HepG2 (cell line): ENCODE measurements around the gene CARS2. TPM values are rescaled to one million over a fixed set of nuclear protein-coding genes. Genes with fewer than 3 reads are reported as not detected.

Source experiments
- ATAC-seq: fragments of 200-7000 bp; cut with Tn5 transposase; 3 replicates; pipeline ENCODE4 v1.9.1; 2020; ENCODE audit warnings: mild to moderate bottlenecking, moderate library complexity
- BruUV-seq: library from RNA; stranded (reverse); fragments of 400-500 nt; replicated peaks from 2 replicates; lab custom pipeline; 2021; lab: Mats Ljungman, UMichigan
- CTCF ChIA-PET: fragments of 300-600 bp; formaldehyde crosslinking; extraction: SDS; loops from one replicate; lab custom pipeline; 2021; ENCODE audit warnings: low total read pairs, inconsistent platforms, low intra/inter-chr PET ratio; lab: Yijun Ruan, JAX
- POLR2A ChIA-PET: fragments of 350-600 bp; sonication (Branson Sonifier 250); formaldehyde crosslinking; loops from one replicate; lab custom pipeline; 2020; ENCODE audit warnings: antibody characterized with exemption, inconsistent platforms; lab: Yijun Ruan, JAX
- DNase-seq: peaks from one replicate; pipeline ENCODE4 v3.0.0-alpha.2; 2015; ENCODE audit warnings: low spot score
- FAIRE-seq: peaks from 3 replicates; lab custom pipeline; 2011; peaks lifted over from hg19 to GRCh38; lab: Jason Lieb, UNC
- H2AFZ ChIP-seq: one replicate; pipeline ENCODE4 v1.6.1; 2011; ENCODE audit warnings: low read length, inconsistent platforms
- H3K27ac ChIP-seq: fragments of 300-600 bp; 3 replicates; pipeline ENCODE4 v1.8.0; 2011; ENCODE audit warnings: mixed run types, mild to moderate bottlenecking, mixed read lengths, low read length, inconsistent platforms; ENCODE audit not compliant: insufficient read depth; ENCODE audit errors: extremely low read length
- H3K27me3 ChIP-seq, 2 experiments: fragments of 200-600 bp in 1 of 2; 2 replicates in 1 of 2; 3 replicates in 1 of 2; pipeline versions ENCODE4 v1.6.0 to v1.8.0; 2011; ENCODE audit warnings: low read length in 2 of 2, mild to moderate bottlenecking in 2 of 2, moderate library complexity in 2 of 2, inconsistent platforms in 1 of 2; ENCODE audit not compliant: insufficient read depth in 2 of 2, control insufficient read depth in 1 of 2
- H3K36me3 ChIP-seq, 2 experiments: fragments of 200-600 bp in 1 of 2; replicated peaks in 1 of 2; 2 replicates in 1 of 2; 3 replicates in 1 of 2; pipeline versions ENCODE4 v1.5.1 to v1.8.0; 2011; ENCODE audit warnings: low read length in 2 of 2, inconsistent platforms in 1 of 2; ENCODE audit not compliant: insufficient read depth in 2 of 2, control insufficient read depth in 1 of 2
- H3K4me1 ChIP-seq: 2 replicates; pipeline ENCODE4 v1.5.1; 2012; ENCODE audit warnings: low read length, inconsistent platforms; ENCODE audit not compliant: insufficient read depth
- H3K4me2 ChIP-seq: 2 replicates; pipeline ENCODE4 v1.6.0; 2011; ENCODE audit warnings: low read depth, low read length, inconsistent platforms
- H3K4me3 ChIP-seq, 3 experiments: fragments of 200-600 bp in 1 of 3; sonication (generic), shearing (Covaris generic) in 1 of 3; replicated peaks in 1 of 3; 2 replicates each; pipeline ENCODE4 v1.5.1; 2011 to 2016; ENCODE audit warnings: low read length in 3 of 3, inconsistent platforms in 2 of 3, low read depth in 2 of 3, mild to moderate bottlenecking in 2 of 3, control low read depth in 1 of 3, mixed read lengths in 1 of 3; ENCODE audit not compliant: insufficient read depth in 1 of 3
- H3K79me2 ChIP-seq: one replicate; pipeline ENCODE4 v1.6.1; 2011; ENCODE audit warnings: low read length, inconsistent platforms; ENCODE audit not compliant: insufficient read depth
- H3K9ac ChIP-seq: 2 replicates; pipeline ENCODE4 v1.6.0; 2011; ENCODE audit warnings: mild to moderate bottlenecking, low read depth, low read length, inconsistent platforms; ENCODE audit not compliant: insufficient read depth
- H3K9me3 ChIP-seq: 2 replicates; pipeline ENCODE4 v1.5.1; 2012; ENCODE audit warnings: mild to moderate bottlenecking, low read length
- H4K20me1 ChIP-seq: 2 replicates; pipeline ENCODE4 v1.6.0; 2011; ENCODE audit warnings: inconsistent platforms, mild to moderate bottlenecking, low read length, moderate library complexity; ENCODE audit not compliant: insufficient read depth
- AGO2 ChIP-seq: fragments of 200-400 bp; formaldehyde crosslinking; optimal IDR thresholded peaks from 2 replicates; pipeline ENCODE3; 2017; ENCODE audit warnings: mild to moderate bottlenecking, low read depth, low read length, moderate library complexity
- TMF1 ChIP-seq: sonication (generic); formaldehyde crosslinking; IDR thresholded peaks from 2 replicates; pipeline ENCODE4 v1.8.1; 2022; ENCODE audit warnings: low read depth, missing genetic modification reagents
- WGBS: methylation state at CpG from one replicate; pipeline ENCODE4 v1.1.6; 2017; ENCODE audit warnings: low lambda C conversion rate; 5-methylcytosine and 5-hydroxymethylcytosine counted together
- in situ Hi-C: cut with HindIII; loops from 2 replicates; pipeline ENCODE4 v1.10.0; 2017; ENCODE audit warnings: low pct_unique_long_range_greater_than_20kb; ENCODE audit not compliant: extremely low pct_ligation_motif_present
- intact Hi-C: fragments of 100-400 bp; cut with micrococcal nuclease; formaldehyde crosslinking; loops from one replicate; pipeline ENCODE4 v1.10.0; 2022; ENCODE audit not compliant: unreplicated experiment
- polyA plus RNA-seq, 8 experiments: library from polyadenylated mRNA; depleted of rRNA in 3 of 8; stranded (reverse) in 7 of 8; unstranded in 1 of 8; fragments of >200 nt; fragmentation: Illumina TruSeq in 4 of 8; extraction: Trizol in 4 of 8; gene quantifications; 2 replicates each; pipeline versions ENCODE4 v1.2.1 to v1.2.3, GENCODE V29; 2011 to 2016; ENCODE audit warnings: low read depth in 4 of 8, missing spikeins in 1 of 8, mixed read lengths in 1 of 8; ENCODE audit not compliant: insufficient read depth in 1 of 8
- total RNA-seq, 5 experiments: library from RNA; depleted of rRNA; stranded (reverse); fragments of >200 nt; fragmentation: Illumina TruSeq; extraction: Trizol; gene quantifications; 2 replicates each; pipeline ENCODE4 v1.2.3, GENCODE V29; 2016; ENCODE audit warnings: low read depth in 1 of 5
- TF ChIP-seq, protein P1 (sequence below): sonication (generic); formaldehyde crosslinking; conservative IDR thresholded peaks from 2 replicates; pipeline ENCODE4 v1.4.0; 2020; ENCODE audit warnings: missing genetic modification reagents
- TF ChIP-seq, protein P2 (sequence below): sonication (generic); formaldehyde crosslinking; IDR thresholded peaks from 2 replicates; pipeline ENCODE4 v1.5.0; 2020; ENCODE audit warnings: mild to moderate bottlenecking, missing genetic modification reagents

Gene CARS2
- total and polyA plus RNA-seq, 2 of the 13 experiments (the other 11 are each of a cell fraction or from before 2014, with no cell fraction given): 41.1 to 59.3 TPM

GRCh38 chr13:110700186-110700585 is 5.7 kb downstream of the CARS2 start:
- Histone ChIP-seq H2AFZ (no peak overlapping the region), H3K4me1 (peaks cover 32% of the 10 kb centered on the region), H3K36me3 (peaks cover 18 to 44% of the 10 kb centered on the region in 2 experiments; a peak in 4 of 5 replicates), H3K9ac (no peak overlapping the region), H3K9me3 (no peaks in the 10 kb centered on the region), H3K4me3 (no peak overlapping the region), H4K20me1 (no peaks in the 10 kb centered on the region), H3K4me2 (no peak overlapping the region), H3K27me3 (no peaks in the 10 kb centered on the region; a peak in 1 of 5 replicates), H3K79me2 (peaks cover 12% of the 10 kb centered on the region), H3K27ac (no peak overlapping the region)
- WGBS: 96% methylated on average over 14 of the region's 14 CpGs
- TF ChIP-seq, protein P1, sequence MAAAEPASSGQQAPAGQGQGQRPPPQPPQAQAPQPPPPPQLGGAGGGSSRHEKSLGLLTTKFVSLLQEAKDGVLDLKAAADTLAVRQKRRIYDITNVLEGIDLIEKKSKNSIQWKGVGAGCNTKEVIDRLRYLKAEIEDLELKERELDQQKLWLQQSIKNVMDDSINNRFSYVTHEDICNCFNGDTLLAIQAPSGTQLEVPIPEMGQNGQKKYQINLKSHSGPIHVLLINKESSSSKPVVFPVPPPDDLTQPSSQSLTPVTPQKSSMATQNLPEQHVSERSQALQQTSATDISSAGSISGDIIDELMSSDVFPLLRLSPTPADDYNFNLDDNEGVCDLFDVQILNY: no peak
- no peak for TF ChIP-seq TMF1
- ChIA-PET CTCF (no interaction called here), POLR2A (no interaction called here)
- DNase-seq (no peak), FAIRE-seq (no peak), ATAC-seq (no peak)
- in situ Hi-C loops: loop anchor here (10.0 kb wide), 1 partner anchor 215 kb away; the partner anchor contains the start of gene ANKRD10
- no TSS peak for BruUV-seq
- intact Hi-C loops: no loop called here

DNA sequence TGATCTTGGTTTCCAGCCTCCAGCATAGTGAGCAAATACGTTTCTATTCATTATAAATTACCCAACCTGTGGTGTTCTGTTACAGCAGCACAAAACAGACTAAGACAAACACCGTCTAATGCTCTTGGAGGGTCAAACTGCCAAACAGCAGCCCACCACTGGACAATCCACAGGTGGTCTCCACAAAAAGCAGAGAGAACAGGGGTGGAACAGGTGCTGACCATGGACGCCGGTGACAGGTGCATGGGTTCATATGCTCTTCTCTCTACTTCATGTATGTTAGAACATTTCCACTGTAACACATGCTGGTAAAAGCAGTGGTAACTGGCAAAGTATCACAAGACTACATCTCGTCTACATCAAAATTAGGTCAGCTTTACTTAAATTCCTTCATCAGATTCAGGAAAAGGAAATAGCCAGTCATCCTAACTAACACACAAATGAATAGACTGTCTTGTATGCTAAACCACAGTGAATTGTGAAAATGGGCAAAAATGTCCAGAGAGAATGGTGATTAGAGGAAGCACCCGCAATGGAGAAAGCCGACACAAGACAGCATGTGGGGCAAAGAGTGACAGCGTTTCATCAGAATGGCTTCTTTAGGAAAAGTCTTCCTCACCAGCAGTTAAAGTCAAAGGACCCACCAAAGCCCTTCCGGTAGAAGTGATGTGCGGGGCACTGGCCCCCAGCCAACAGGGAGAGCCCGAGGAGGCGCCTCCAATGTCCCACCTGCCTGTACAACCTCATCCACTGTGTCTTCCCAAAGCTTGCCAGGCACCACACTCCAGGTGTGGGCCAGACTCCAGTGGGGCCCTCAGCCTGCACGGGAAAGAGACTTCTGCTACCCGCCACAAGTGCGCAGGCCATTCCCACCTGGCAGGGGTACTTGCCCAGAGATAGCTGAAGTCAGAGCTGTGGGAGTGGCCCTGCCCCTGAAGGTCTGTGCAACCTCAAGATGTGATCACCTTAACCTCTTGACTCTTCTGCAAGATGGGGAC is 6.5 kb downstream of the CARS2 start:
- Histone ChIP-seq H3K9ac (no peak overlapping the region), H3K36me3 (peaks cover 18 to 44% of the 10 kb centered on the region in 2 experiments; a peak in 4 of 5 replicates), H3K27me3 (no peaks in the 10 kb centered on the region), H3K27ac (no peak overlapping the region), H3K79me2 (peaks cover 6% of the 10 kb centered on the region), H3K9me3 (no peaks in the 10 kb centered on the region), H3K4me1 (peaks cover 25% of the 10 kb centered on the region), H3K4me3 (no peak overlapping the region), H2AFZ (no peak overlapping the region), H3K4me2 (no peak overlapping the region), H4K20me1 (no peaks in the 10 kb centered on the region)
- no peak for ATAC-seq
- TF ChIP-seq, protein P2, sequence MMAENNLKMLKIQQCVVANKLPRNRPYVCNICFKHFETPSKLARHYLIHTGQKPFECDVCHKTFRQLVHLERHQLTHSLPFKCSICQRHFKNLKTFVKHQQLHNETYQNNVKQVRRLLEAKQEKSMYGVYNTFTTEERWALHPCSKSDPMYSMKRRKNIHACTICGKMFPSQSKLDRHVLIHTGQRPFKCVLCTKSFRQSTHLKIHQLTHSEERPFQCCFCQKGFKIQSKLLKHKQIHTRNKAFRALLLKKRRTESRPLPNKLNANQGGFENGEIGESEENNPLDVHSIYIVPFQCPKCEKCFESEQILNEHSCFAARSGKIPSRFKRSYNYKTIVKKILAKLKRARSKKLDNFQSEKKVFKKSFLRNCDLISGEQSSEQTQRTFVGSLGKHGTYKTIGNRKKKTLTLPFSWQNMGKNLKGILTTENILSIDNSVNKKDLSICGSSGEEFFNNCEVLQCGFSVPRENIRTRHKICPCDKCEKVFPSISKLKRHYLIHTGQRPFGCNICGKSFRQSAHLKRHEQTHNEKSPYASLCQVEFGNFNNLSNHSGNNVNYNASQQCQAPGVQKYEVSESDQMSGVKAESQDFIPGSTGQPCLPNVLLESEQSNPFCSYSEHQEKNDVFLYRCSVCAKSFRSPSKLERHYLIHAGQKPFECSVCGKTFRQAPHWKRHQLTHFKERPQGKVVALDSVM (CRISPR knock-in tag): no peak
- peak; percentile 19 for TF ChIP-seq AGO2
- in situ Hi-C loops (loop anchor here (10.0 kb wide), 1 partner anchor 215 kb away; the partner anchor contains the start of gene ANKRD10), intact Hi-C loops (no loop called here)
- FAIRE-seq: no peak
- WGBS: 94% methylated on average over 15 of the region's 15 CpGs
- no peak for DNase-seq
- ChIA-PET POLR2A (no interaction called here), CTCF (no interaction called here)
- BruUV-seq: no TSS peak
